H9 (cell line): ENCODE results near the gene IL15RA. TPM values are rescaled to one million over a fixed set of nuclear protein-coding genes. Genes with fewer than 3 reads are reported as not detected.

Experiments used
- DNase-seq: peaks from one replicate; pipeline ENCODE4 v3.0.0-alpha.2; 2017
- H2AFZ ChIP-seq: one replicate; pipeline ENCODE4 v1.6.1; 2013; ENCODE audit warnings: mild to moderate bottlenecking, low read length, control low read depth, moderate library complexity
- H2AK5ac ChIP-seq: 2 replicates; pipeline ENCODE4 v1.6.1; 2013; ENCODE audit warnings: low read length, control low read depth, mixed read lengths; ENCODE audit not compliant: insufficient read length
- H2BK120ac ChIP-seq: one replicate; pipeline ENCODE4 v1.6.1; 2013; ENCODE audit warnings: low read depth, mild to moderate bottlenecking, low read length, control low read depth, inconsistent platforms; ENCODE audit not compliant: poor library complexity, severe bottlenecking
- H2BK12ac ChIP-seq: 2 replicates; pipeline ENCODE4 v1.6.1; 2013; ENCODE audit warnings: low read length, control low read depth, mixed read lengths, low read depth; ENCODE audit not compliant: insufficient read length
- H2BK15ac ChIP-seq: 2 replicates; pipeline ENCODE4 v1.6.1; 2013; ENCODE audit warnings: low read depth, low read length, control low read depth
- H2BK20ac ChIP-seq: one replicate; pipeline ENCODE4 v1.6.1; 2013; ENCODE audit warnings: low read depth, mild to moderate bottlenecking, low read length, control low read depth, inconsistent platforms; ENCODE audit not compliant: poor library complexity, severe bottlenecking
- H2BK5ac ChIP-seq: 2 replicates; pipeline ENCODE4 v1.6.1; 2013; ENCODE audit warnings: low read length, control low read depth, mixed read lengths; ENCODE audit not compliant: insufficient read length
- H3K14ac ChIP-seq: 2 replicates; pipeline ENCODE4 v1.6.1; 2013; ENCODE audit warnings: low read length, control low read depth; ENCODE audit not compliant: insufficient read depth
- H3K18ac ChIP-seq: 2 replicates; pipeline ENCODE4 v1.6.1; 2013; ENCODE audit warnings: low read depth, mild to moderate bottlenecking, mixed read lengths, low read length, control low read depth; ENCODE audit not compliant: insufficient read length
- H3K23ac ChIP-seq: 2 replicates; pipeline ENCODE4 v1.6.1; 2013; ENCODE audit warnings: low read length, control low read depth, mixed read lengths, low read depth; ENCODE audit not compliant: insufficient read length
- H3K23me2 ChIP-seq: 2 replicates; pipeline ENCODE4 v1.6.1; 2013; ENCODE audit warnings: low read depth, mild to moderate bottlenecking, mixed read lengths, low read length, control low read depth; ENCODE audit not compliant: insufficient read length, poor library complexity, severe bottlenecking
- H3K27ac ChIP-seq: 2 replicates; pipeline ENCODE4 v1.5.1; 2013; ENCODE audit warnings: low read length, control low read depth, mixed read lengths, low read depth; ENCODE audit not compliant: insufficient read length
- H3K27me3 ChIP-seq: 2 replicates; pipeline ENCODE4 v1.6.1; 2013; ENCODE audit warnings: low read length, control low read depth, inconsistent platforms; ENCODE audit not compliant: insufficient read depth
- H3K4ac ChIP-seq: 2 replicates; pipeline ENCODE4 v1.6.1; 2013; ENCODE audit warnings: low read depth, mild to moderate bottlenecking, control low read depth, inconsistent platforms, low read length, moderate library complexity
- H3K4me1 ChIP-seq: 2 replicates; pipeline ENCODE4 v1.6.1; 2013; ENCODE audit warnings: low read length, control low read depth, inconsistent platforms; ENCODE audit not compliant: insufficient read depth
- H3K4me2 ChIP-seq: 2 replicates; pipeline ENCODE4 v1.6.1; 2013; ENCODE audit warnings: low read length, control low read depth, mixed read lengths; ENCODE audit not compliant: insufficient read length, insufficient read depth
- H3K56ac ChIP-seq: 2 replicates; pipeline ENCODE4 v1.6.1; 2013; ENCODE audit warnings: low read depth, mild to moderate bottlenecking, mixed read lengths, low read length, control low read depth; ENCODE audit not compliant: insufficient read length
- H3K79me1 ChIP-seq: 2 replicates; pipeline ENCODE4 v1.6.1; 2013; ENCODE audit warnings: low read depth, mild to moderate bottlenecking, moderate library complexity, low read length, control low read depth, inconsistent platforms; ENCODE audit not compliant: insufficient read depth, poor library complexity, severe bottlenecking
- H3K79me2 ChIP-seq: 2 replicates; pipeline ENCODE4 v1.6.1; 2013; ENCODE audit warnings: low read length, control low read depth, inconsistent platforms; ENCODE audit not compliant: insufficient read depth
- H3K9ac ChIP-seq: 2 replicates; pipeline ENCODE4 v1.6.1; 2013; ENCODE audit warnings: low read length, control low read depth, mixed read lengths; ENCODE audit not compliant: insufficient read length; ENCODE audit errors: extremely low read depth
- H3K9me3 ChIP-seq: one replicate; pipeline ENCODE4 v1.6.1; 2013; ENCODE audit warnings: low read depth, low read length, inconsistent platforms; ENCODE audit not compliant: control insufficient read depth
- H3T11ph ChIP-seq: one replicate; pipeline ENCODE4 v1.6.1; 2013; ENCODE audit warnings: mild to moderate bottlenecking, low read length, control low read depth, inconsistent platforms
- H4K20me1 ChIP-seq: one replicate; pipeline ENCODE4 v1.6.1; 2013; ENCODE audit not compliant: control insufficient read depth, insufficient read length, insufficient read depth
- H4K5ac ChIP-seq: 2 replicates; pipeline ENCODE4 v1.6.1; 2013; ENCODE audit warnings: low read depth, mild to moderate bottlenecking, mixed read lengths, low read length, control low read depth; ENCODE audit not compliant: insufficient read length
- H4K8ac ChIP-seq: replicated peaks from 2 replicates; pipeline ENCODE4 v1.6.1; 2013; ENCODE audit warnings: low read length, control low read depth, mixed read lengths, low read depth; ENCODE audit not compliant: insufficient read length
- H4K91ac ChIP-seq: 2 replicates; pipeline ENCODE4 v1.6.1; 2013; ENCODE audit warnings: low read depth, mild to moderate bottlenecking, moderate library complexity, mixed read lengths, low read length, control low read depth; ENCODE audit not compliant: insufficient read length
- H3K27ac Mint-ChIP-seq, 3 experiments: 2 replicates in 2 of 3; 3 replicates in 1 of 3; pipeline ENCODE4 v1.8.0; 2020 to 2021; ENCODE audit warnings: mixed read lengths in 3 of 3, mild to moderate bottlenecking in 1 of 3, moderate library complexity in 1 of 3
- H3K27me3 Mint-ChIP-seq: 2 replicates; pipeline ENCODE4 v1.8.0; 2021; ENCODE audit warnings: low read depth, mild to moderate bottlenecking, moderate library complexity, mixed read lengths
- H3K36me3 Mint-ChIP-seq, 3 experiments: 2 replicates in 2 of 3; 3 replicates in 1 of 3; pipeline ENCODE4 v1.8.0; 2020 to 2021; ENCODE audit warnings: low read depth in 3 of 3, mixed read lengths in 3 of 3; ENCODE audit not compliant: insufficient read depth in 1 of 3
- H3K4me1 Mint-ChIP-seq, 2 experiments: 2 replicates each; pipeline ENCODE4 v1.8.0; 2020; ENCODE audit warnings: mixed read lengths in 2 of 2
- H3K4me3 Mint-ChIP-seq, 2 experiments: 2 replicates in 1 of 2; 3 replicates in 1 of 2; pipeline ENCODE4 v1.8.0; 2020 to 2021; ENCODE audit warnings: mild to moderate bottlenecking in 2 of 2, mixed read lengths in 2 of 2, moderate library complexity in 1 of 2
- H3K9me3 Mint-ChIP-seq, 2 experiments: 2 replicates in 1 of 2; 3 replicates in 1 of 2; pipeline ENCODE4 v1.8.0; 2020; ENCODE audit warnings: mild to moderate bottlenecking in 2 of 2, mixed read lengths in 2 of 2, moderate library complexity in 1 of 2
- WGBS: extraction: QIAGEN DNeasy Blood & Tissue Kit; methylation state at CpG from one replicate; pipeline ENCODE4 v1.1.7; 2013; ENCODE audit warnings: missing lambda C conversion rate, low lambda C conversion rate, mixed read lengths; ENCODE audit not compliant: insufficient read length; ENCODE audit errors: extremely low coverage; 5-methylcytosine and 5-hydroxymethylcytosine counted together
- total RNA-seq: library from RNA; stranded (reverse); gene quantifications from 2 replicates; pipeline ENCODE4 v1.2.1, GENCODE V29; 2021
- TF ChIP-seq, protein P1 (sequence below): fragments of 200-600 bp; sonication (generic); conservative IDR thresholded peaks from 3 replicates; pipeline ENCODE4 v1.8.0; 2021; ENCODE audit warnings: antibody characterized with exemption, mild to moderate bottlenecking

The IL15RA gene
- total RNA-seq, 1 experiment from 2014 or later: 0.31 TPM

DNA sequence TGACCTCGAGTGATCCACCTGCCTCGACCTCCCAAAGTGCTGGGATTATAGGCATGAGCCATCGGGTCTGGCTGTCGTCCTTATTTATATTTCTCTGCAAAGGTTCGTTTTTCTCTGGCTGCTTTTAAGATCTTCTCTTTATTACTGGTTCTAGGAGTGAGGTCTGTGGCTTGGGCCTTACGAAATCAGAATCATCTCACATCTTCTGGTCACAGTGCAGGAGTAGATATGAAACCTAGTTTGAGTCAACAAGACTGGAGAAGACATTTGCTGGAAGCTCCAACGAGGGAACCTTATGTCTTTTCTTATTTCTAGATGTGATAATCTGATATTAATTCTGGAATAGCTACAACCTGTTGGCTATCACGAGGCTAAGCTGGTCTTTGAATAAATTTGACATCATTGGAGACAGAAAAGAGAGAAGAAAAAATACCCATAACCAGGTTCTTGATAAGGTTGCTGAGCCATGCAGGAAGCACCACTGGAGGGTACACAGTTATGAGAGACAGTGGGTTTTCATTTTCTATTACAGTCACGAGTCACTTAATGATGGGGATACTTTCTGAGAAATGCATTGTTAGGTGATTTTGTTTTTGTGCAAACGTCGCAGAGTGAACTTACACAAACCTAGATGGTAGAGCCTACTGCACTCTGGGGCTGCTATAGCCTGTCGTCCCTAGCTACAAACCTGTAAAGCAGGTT, 25.6 kb upstream of the IL15RA start:
- Histone ChIP-seq H3K4me2 (no peak overlapping the region), H2BK5ac (no peak overlapping the region), H3T11ph (no peak overlapping the region), H2AK5ac (no peak overlapping the region), H3K79me1 (no peaks in the 10 kb centered on the region), H2BK20ac (no peak overlapping the region), H2AFZ (no peak overlapping the region), H4K91ac (no peak overlapping the region), H3K27me3 (no peaks in the 10 kb centered on the region), H3K9ac (no peak overlapping the region), H2BK120ac (no peak overlapping the region), H3K27ac (no peak overlapping the region), H3K4ac (no peak overlapping the region), H3K14ac (no peak overlapping the region), H3K79me2 (no peaks in the 10 kb centered on the region), H3K56ac (no peak overlapping the region), H3K4me1 (no peaks in the 10 kb centered on the region; the same call in 1 of the 2 replicates), H4K20me1 (no peaks in the 10 kb centered on the region), H3K23ac (no peak overlapping the region), H4K5ac (no peak overlapping the region), H3K9me3 (no peaks in the 10 kb centered on the region), H2BK15ac (no peak overlapping the region), H4K8ac (no peak overlapping the region), H3K18ac (no peak overlapping the region), H2BK12ac (no peak overlapping the region), H3K23me2 (no peaks in the 10 kb centered on the region)
- Mint-ChIP-seq H3K27ac (no peak overlapping the region), H3K9me3 (peaks cover 3 to 9% of the 10 kb centered on the region in 2 experiments; a peak in 4 of 5 replicates), H3K36me3 (peaks cover 0 to under 1% (median 0%) of the 10 kb centered on the region in 3 experiments; a peak in 2 of 7 replicates), H3K4me1 (peaks cover 13 to 30% of the 10 kb centered on the region in 2 experiments), H3K4me3 (no peak overlapping the region), H3K27me3 (peaks cover 5% of the 10 kb centered on the region)
- TF ChIP-seq, protein P1, sequence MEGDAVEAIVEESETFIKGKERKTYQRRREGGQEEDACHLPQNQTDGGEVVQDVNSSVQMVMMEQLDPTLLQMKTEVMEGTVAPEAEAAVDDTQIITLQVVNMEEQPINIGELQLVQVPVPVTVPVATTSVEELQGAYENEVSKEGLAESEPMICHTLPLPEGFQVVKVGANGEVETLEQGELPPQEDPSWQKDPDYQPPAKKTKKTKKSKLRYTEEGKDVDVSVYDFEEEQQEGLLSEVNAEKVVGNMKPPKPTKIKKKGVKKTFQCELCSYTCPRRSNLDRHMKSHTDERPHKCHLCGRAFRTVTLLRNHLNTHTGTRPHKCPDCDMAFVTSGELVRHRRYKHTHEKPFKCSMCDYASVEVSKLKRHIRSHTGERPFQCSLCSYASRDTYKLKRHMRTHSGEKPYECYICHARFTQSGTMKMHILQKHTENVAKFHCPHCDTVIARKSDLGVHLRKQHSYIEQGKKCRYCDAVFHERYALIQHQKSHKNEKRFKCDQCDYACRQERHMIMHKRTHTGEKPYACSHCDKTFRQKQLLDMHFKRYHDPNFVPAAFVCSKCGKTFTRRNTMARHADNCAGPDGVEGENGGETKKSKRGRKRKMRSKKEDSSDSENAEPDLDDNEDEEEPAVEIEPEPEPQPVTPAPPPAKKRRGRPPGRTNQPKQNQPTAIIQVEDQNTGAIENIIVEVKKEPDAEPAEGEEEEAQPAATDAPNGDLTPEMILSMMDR: no peak
- DNase-seq: no peak
- WGBS: no CpG with 5 or more reads among the region's 12 CpGs
